GM12878 (cell line): ENCODE data around the gene ERC2. TPM values are rescaled to one million over a fixed set of nuclear protein-coding genes. Genes with fewer than 3 reads are reported as not detected.

Experiments used
- ATAC-seq: fragments of 200-7000 bp; cut with Tn5 transposase; 3 replicates; pipeline ENCODE4 v1.9.1; 2020; ENCODE audit warnings: mild to moderate bottlenecking, moderate library complexity
- BruUV-seq: library from RNA; stranded (reverse); fragments of 400-500 nt; replicated peaks from 2 replicates; lab custom pipeline; 2021; lab: Mats Ljungman, UMichigan
- CTCF ChIA-PET: fragments of 300-600 bp; sonication (Branson Sonifier 250); formaldehyde crosslinking; extraction: SDS; loops from one replicate; lab custom pipeline; 2021; ENCODE audit warnings: inconsistent platforms; lab: Yijun Ruan, JAX
- POLR2A ChIA-PET: fragments of 350-600 bp; formaldehyde crosslinking; extraction: SDS; loops from one replicate; lab custom pipeline; 2021; ENCODE audit warnings: inconsistent platforms; lab: Charles Lee
- RAD21 ChIA-PET: fragments of 300-600 bp; sonication (Branson Sonifier 250); formaldehyde crosslinking; loops from one replicate; lab custom pipeline; 2023; ENCODE audit warnings: antibody characterized with exemption; ENCODE audit not compliant: unreplicated experiment; lab: Charles Lee
- SMC1A ChIA-PET: fragments of 300-600 bp; sonication (Branson Sonifier 250); formaldehyde crosslinking; loops from one replicate; lab custom pipeline; 2023; ENCODE audit not compliant: unreplicated experiment, uncharacterized antibody; lab: Charles Lee
- DNase-seq: peaks from one replicate; pipeline ENCODE4 v3.0.0-alpha.2; 2011; ENCODE audit warnings: low read depth, low spot score
- FAIRE-seq: peaks from 3 replicates; lab custom pipeline; 2011; peaks lifted over from hg19 to GRCh38; lab: Jason Lieb, UNC
- H2AFZ ChIP-seq: 2 replicates; pipeline ENCODE4 v1.6.0; 2011; ENCODE audit warnings: low read depth, low read length, control low read depth; ENCODE audit not compliant: control insufficient read depth
- H3K27ac ChIP-seq: 2 replicates; pipeline ENCODE4 v1.5.1; 2011; ENCODE audit warnings: control low read depth; ENCODE audit not compliant: control insufficient read depth, insufficient read depth
- H3K27me3 ChIP-seq, 2 experiments: replicated peaks in 1 of 2; 2 replicates each; pipeline versions ENCODE4 v1.6.0 to v1.6.1; 2011; ENCODE audit warnings: low read length in 1 of 2; ENCODE audit not compliant: control insufficient read depth in 2 of 2, insufficient read depth in 2 of 2
- H3K36me3 ChIP-seq, 2 experiments: 2 replicates each; pipeline ENCODE4 v1.5.1; 2011; ENCODE audit warnings: low read length in 1 of 2; ENCODE audit not compliant: control insufficient read depth in 2 of 2, insufficient read depth in 2 of 2
- H3K4me1 ChIP-seq: 2 replicates; pipeline ENCODE4 v1.6.1; 2011; ENCODE audit warnings: mild to moderate bottlenecking, low read length, moderate library complexity, mixed read lengths; ENCODE audit not compliant: control insufficient read depth, insufficient read depth
- H3K4me2 ChIP-seq: 2 replicates; pipeline ENCODE4 v1.6.0; 2011; ENCODE audit warnings: control low read depth; ENCODE audit not compliant: control insufficient read depth, insufficient read depth
- H3K4me3 ChIP-seq: fragments of 200-600 bp; sonication (generic); 2 replicates; pipeline ENCODE4 v1.5.1; 2016
- H3K79me2 ChIP-seq: 2 replicates; pipeline ENCODE4 v1.6.0; 2011; ENCODE audit warnings: low read length; ENCODE audit not compliant: control insufficient read depth, insufficient read depth
- H3K9ac ChIP-seq: 2 replicates; pipeline ENCODE4 v1.8.0; 2011; ENCODE audit warnings: low read length, control low read depth, mixed read lengths; ENCODE audit not compliant: control insufficient read depth, insufficient read depth
- H3K9me3 ChIP-seq: replicated peaks from 3 replicates; pipeline ENCODE4 v1.5.1; 2011; ENCODE audit warnings: mild to moderate bottlenecking, low read length; ENCODE audit not compliant: control insufficient read depth, insufficient read depth
- H4K20me1 ChIP-seq: 2 replicates; pipeline ENCODE4 v1.6.0; 2011; ENCODE audit not compliant: control insufficient read depth, insufficient read depth
- BRCA1 ChIP-seq: IDR thresholded peaks from 2 replicates; pipeline ENCODE4 v1.6.1; 2011; ENCODE audit warnings: low read depth, low read length, improper control_type of control experiment
- CHD4 ChIP-seq: fragments of 200-600 bp; sonication (generic); IDR thresholded peaks from 2 replicates; pipeline ENCODE4 v1.6.1; 2016; ENCODE audit warnings: mild to moderate bottlenecking
- E2F4 ChIP-seq: IDR thresholded peaks from 2 replicates; pipeline ENCODE4 v1.6.1; 2012; ENCODE audit warnings: low read depth, low read length, improper control_type of control experiment
- FOS ChIP-seq: IDR thresholded peaks from 3 replicates; pipeline ENCODE4 v1.6.1; 2011; ENCODE audit warnings: borderline replicate concordance; ENCODE audit not compliant: insufficient read length; ENCODE audit errors: extremely low read depth
- GATAD2B ChIP-seq: fragments of 450-650 bp; conservative IDR thresholded peaks from 2 replicates; pipeline ENCODE4 v1.6.1; 2017; ENCODE audit warnings: low read depth, mild to moderate bottlenecking, moderate library complexity
- KAT2A ChIP-seq: conservative IDR thresholded peaks from 2 replicates; pipeline ENCODE4 v1.6.1; 2011; ENCODE audit warnings: low read depth, low read length; ENCODE audit not compliant: control insufficient read depth
- LARP7 ChIP-seq: fragments of 450-650 bp; IDR thresholded peaks from 2 replicates; pipeline ENCODE4 v1.6.1; 2017; ENCODE audit warnings: mild to moderate bottlenecking
- NFYA ChIP-seq: IDR thresholded peaks from 2 replicates; pipeline ENCODE4 v1.6.1; 2011; ENCODE audit warnings: low read depth, mild to moderate bottlenecking, low read length, improper control_type of control experiment, borderline replicate concordance
- NFYB ChIP-seq: IDR thresholded peaks from 2 replicates; pipeline ENCODE4 v1.6.1; 2011; ENCODE audit warnings: low read depth, mild to moderate bottlenecking, low read length, improper control_type of control experiment, moderate library complexity; ENCODE audit not compliant: insufficient read depth
- NR2C1 ChIP-seq: fragments of 450-650 bp; IDR thresholded peaks from 2 replicates; pipeline ENCODE4 v1.6.1; 2017; ENCODE audit warnings: antibody characterized with exemption, mild to moderate bottlenecking, moderate library complexity
- NR2F1 ChIP-seq: fragments of 450-650 bp; conservative IDR thresholded peaks from 2 replicates; pipeline ENCODE4 v1.6.1; 2017; ENCODE audit warnings: mild to moderate bottlenecking
- PAX5 ChIP-seq: IDR thresholded peaks from 2 replicates; pipeline ENCODE4 v1.6.1; 2011; ENCODE audit warnings: low read depth, low read length, borderline replicate concordance
- SRF ChIP-seq, 2 experiments: IDR thresholded peaks; 2 replicates each; pipeline ENCODE4 v1.6.1; 2011; ENCODE audit warnings: low read depth in 2 of 2, low read length in 2 of 2, mild to moderate bottlenecking in 1 of 2, moderate library complexity in 1 of 2
- TCF3 ChIP-seq: IDR thresholded peaks from 2 replicates; pipeline ENCODE4 v1.6.1; 2012; ENCODE audit warnings: low read depth, mild to moderate bottlenecking, low read length, borderline replicate concordance; ENCODE audit not compliant: insufficient read depth
- ZBTB11 ChIP-seq: fragments of 450-650 bp; formaldehyde crosslinking; IDR thresholded peaks from 2 replicates; pipeline ENCODE4 v1.5.0; 2022; ENCODE audit warnings: mild to moderate bottlenecking, missing genetic modification characterization
- ZBTB4 ChIP-seq: fragments of 450-650 bp; formaldehyde crosslinking; IDR thresholded peaks from 2 replicates; pipeline ENCODE4 v1.4.0; 2022; ENCODE audit warnings: mild to moderate bottlenecking, moderate library complexity
- ZNF384 ChIP-seq: IDR thresholded peaks from 2 replicates; pipeline ENCODE4 v1.6.1; 2012; ENCODE audit warnings: low read depth, mild to moderate bottlenecking, low read length, improper control_type of control experiment, borderline replicate concordance
- WGBS: methylation state at CpG from one replicate; pipeline ENCODE4 v1.1.6; 2016; ENCODE audit warnings: low lambda C conversion rate; ENCODE audit not compliant: insufficient replicate concordance, insufficient coverage; ENCODE audit errors: missing lambda C conversion rate; 5-methylcytosine and 5-hydroxymethylcytosine counted together
- in situ Hi-C: fragments of 300-500 bp; cut with MboI; formaldehyde crosslinking; loops from 9 replicates; pipeline ENCODE4 v1.14.3; 2018; ENCODE audit warnings: mixed read lengths
- intact Hi-C: fragments of 100-400 bp; cut with micrococcal nuclease; formaldehyde crosslinking; loops from one replicate; pipeline ENCODE4 v1.14.2; 2022; ENCODE audit not compliant: unreplicated experiment
- polyA plus RNA-seq, 11 experiments: library from polyadenylated mRNA; depleted of rRNA in 4 of 11; unstranded in 6 of 11; stranded (reverse) in 5 of 11; fragments of >200 nt; fragmentation: Nextera tagmentation in 4 of 11; fragmentation: Illumina TruSeq in 1 of 11; extraction: Ambion mirVana in 4 of 11; extraction: Trizol in 1 of 11; gene quantifications; 1 replicate in 1 of 11; 2 replicates in 10 of 11; pipeline versions ENCODE4 v1.2.1 to v1.2.3, GENCODE V29; 2011 to 2016; ENCODE audit warnings: inconsistent platforms in 2 of 11, missing spikeins in 2 of 11, low read depth in 1 of 11
- total RNA-seq, 4 experiments: library from RNA; depleted of rRNA in 3 of 4; stranded (reverse); fragments of >200 nt in 3 of 4; fragmentation: Illumina TruSeq in 1 of 4; extraction: Trizol in 1 of 4; gene quantifications; 2 replicates each; pipeline versions ENCODE4 v1.2.1 to v1.2.3, GENCODE V29; 2013 to 2021

ERC2 gene
- total and polyA plus RNA-seq, 10 of the 15 experiments (the other 5 are each of a cell fraction or from before 2014, with no cell fraction given), result 0.06 to 1.4 (median 0.12) TPM; not detected in 3

- no peak for TF ChIP-seq E2F4
- no peak for TF ChIP-seq LARP7
- no peak for TF ChIP-seq CHD4
- no peak for TF ChIP-seq PAX5
- TF ChIP-seq ZBTB11 (CRISPR knock-in tag), result no peak
- TF ChIP-seq KAT2A, result no peak
- no peak for TF ChIP-seq FOS
- TF ChIP-seq, all 136 proteins: peak for 0
Observed at GRCh38 chr3:55467099-55467498, 1001.2 kb downstream of the ERC2 start (continued).

GRCh38 chr3:55466526-55466925 lies 1001.7 kb downstream of the ERC2 start:
- Histone ChIP-seq H3K9ac (no peak overlapping the region), H2AFZ (no peak overlapping the region), H3K79me2 (no peaks in the 10 kb centered on the region), H3K4me2 (no peak overlapping the region), H3K36me3 (no peaks in the 10 kb centered on the region), H3K27ac (no peak overlapping the region), H3K4me1 (no peaks in the 10 kb centered on the region), H3K4me3 (no peak overlapping the region), H3K27me3 (no peaks in the 10 kb centered on the region), H3K9me3 (no peaks in the 10 kb centered on the region), H4K20me1 (no peaks in the 10 kb centered on the region)
- CTCF ChIA-PET, result interaction anchor here (0.9 to 1.5 kb wide), 2 partner anchors 16 to 255 kb away, joined by 3 read pairs; no protein-coding TSS in a partner anchor
- in situ Hi-C loops (no loop called here), intact Hi-C loops (no loop called here)
- 0% methylated on average over 3 of the region's 3 CpGs for WGBS
- RAD21 ChIA-PET, result no interaction called here
- no TSS peak for BruUV-seq
- FAIRE-seq (no peak), DNase-seq (no peak), ATAC-seq (no peak)
- SMC1A ChIA-PET, result interaction anchor here (0.6 kb wide), 1 partner anchor 253 kb away, joined by 3 read pairs; no protein-coding TSS in a partner anchor
- POLR2A ChIA-PET, result no interaction called here
- TF ChIP-seq GATAD2B, result no peak
- no peak for TF ChIP-seq ZNF384
- no peak for TF ChIP-seq TCF3
- TF ChIP-seq NFYB, result no peak
- no peak for TF ChIP-seq NR2F1
- no peak for TF ChIP-seq BRCA1
- TF ChIP-seq ZBTB4, result no peak
- no peak for TF ChIP-seq NFYA
- no peak for TF ChIP-seq NR2C1
- no peak for TF ChIP-seq SRF (IDR thresholded peaks at IDR 0.05; ENCODE audit: low read depth in 2 of 2, low read length in 2 of 2)
